GM11168 (cell line): ENCODE results near the gene RRBP1.

Experiments
- in situ Hi-C: fragments of 300-500 bp; cut with MboI; formaldehyde crosslinking; loops from one replicate; pipeline ENCODE4 v1.12.0; 2022; ENCODE audit warnings: low sequenced_read_pairs; ENCODE audit not compliant: unreplicated experiment

Gene RRBP1

GRCh38 chr20:17615645-17616479, 66.2 kb downstream of the RRBP1 start:
- in situ Hi-C loops = no loop called here

GRCh38 chr20:17614812-17615644, 67.0 kb downstream of the RRBP1 start:
- in situ Hi-C loops = no loop called here

- in situ Hi-C loops = no loop called here
These were observed 67.7 kb downstream of the RRBP1 start for GRCh38 chr20:17614176-17614811.

- in situ Hi-C loops = no loop called here
These were observed 68.5 kb downstream of the RRBP1 start for GRCh38 chr20:17613328-17614175.

GRCh38 chr20:17612992-17613327, 69.1 kb downstream of the RRBP1 start:
- in situ Hi-C loops = no loop called here

GRCh38 chr20:17612287-17612991, 69.6 kb downstream of the RRBP1 start:
- in situ Hi-C loops = no loop called here

- in situ Hi-C loops = no loop called here
These were observed 70.3 kb downstream of the RRBP1 start for GRCh38 chr20:17611540-17612286.

GRCh38 chr20:17611290-17611539, 70.8 kb downstream of the RRBP1 start:
- in situ Hi-C loops = no loop called here

- in situ Hi-C loops = no loop called here
These were observed 71.3 kb downstream of the RRBP1 start for GRCh38 chr20:17610566-17611289.

GRCh38 chr20:17609811-17610377, 72.1 kb downstream of the RRBP1 start:
- in situ Hi-C loops = no loop called here

- in situ Hi-C loops = no loop called here
These were observed 73.1 kb downstream of the RRBP1 start for GRCh38 chr20:17608701-17609497.

GRCh38 chr20:17606001-17606400, 76.0 kb downstream of the RRBP1 start:
- in situ Hi-C loops = no loop called here

GRCh38 chr20:17605131-17605660, 76.8 kb downstream of the RRBP1 start:
- in situ Hi-C loops = no loop called here

- in situ Hi-C loops = no loop called here
These were observed 79.5 kb downstream of the RRBP1 start for GRCh38 chr20:17602493-17602892.

- in situ Hi-C loops = no loop called here
These were observed 80.1 kb downstream of the RRBP1 start for GRCh38 chr20:17601957-17602356.

- in situ Hi-C loops = no loop called here
These were observed 84.0 kb downstream of the RRBP1 start for GRCh38 chr20:17598013-17598550.

GRCh38 chr20:17595856-17596255, 86.2 kb downstream of the RRBP1 start:
- in situ Hi-C loops = no loop called here
